Fibroblast of upper back skin (primary cell): Measurements from ENCODE around the gene PNMA8A.

Experiments used
- DNase-seq: peaks from one replicate; pipeline ENCODE4 v3.0.0-alpha.2; 2013

The PNMA8A gene

DNA sequence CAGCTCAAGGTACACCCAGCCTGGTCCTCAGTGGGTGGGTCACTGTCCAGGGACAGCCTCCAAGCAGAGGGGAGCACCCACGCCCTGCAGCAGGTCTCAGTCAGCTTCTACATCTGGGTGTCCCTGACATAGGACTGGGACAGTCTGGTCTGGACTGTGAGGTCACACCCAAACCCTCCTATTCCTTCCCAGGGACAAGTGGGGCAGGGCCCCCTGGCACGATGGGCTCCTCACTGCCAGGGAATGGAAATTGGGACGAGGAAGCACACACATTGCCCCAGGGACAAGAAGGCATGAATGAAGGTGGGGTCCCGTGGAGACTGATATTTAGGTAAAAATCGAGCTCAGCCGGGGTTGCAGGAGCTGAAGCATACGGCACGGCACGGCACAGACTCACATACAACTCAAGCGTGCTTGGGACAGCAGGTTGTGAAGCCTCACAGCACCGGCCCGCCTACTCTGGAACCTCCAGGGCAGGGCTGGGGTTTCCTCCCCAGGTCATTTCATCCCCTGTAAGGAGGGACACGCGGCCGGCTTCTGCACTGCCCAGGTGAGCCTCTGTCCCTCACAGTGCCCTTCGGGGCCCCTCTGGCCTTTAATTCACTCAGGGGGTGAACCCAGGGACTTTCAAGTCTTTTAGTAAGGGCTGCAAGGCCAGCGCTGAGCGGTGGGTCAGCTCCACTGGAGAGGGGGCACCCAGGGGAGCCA is 20.8 kb upstream of the PNMA8A start:
- no peak for DNase-seq

DNA sequence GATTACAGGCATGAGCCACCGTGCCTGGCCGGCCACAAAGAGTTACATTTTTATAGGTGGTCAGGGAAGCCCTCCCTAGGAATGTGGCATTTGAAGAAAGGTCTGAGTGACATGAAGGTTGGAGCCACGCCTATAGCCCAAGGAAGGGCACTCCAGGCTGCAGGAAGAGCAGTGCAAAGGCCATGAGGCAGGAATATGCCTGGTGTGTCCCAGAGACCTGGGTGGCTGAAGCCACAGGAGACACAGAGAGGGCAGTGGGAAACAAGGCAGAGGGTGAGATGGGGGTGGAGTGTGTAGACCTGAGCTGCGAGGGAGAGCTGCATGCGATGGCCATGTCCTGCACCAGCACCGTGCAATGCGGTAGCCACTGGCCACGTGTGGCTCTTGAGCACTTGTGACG is 19.4 kb upstream of the PNMA8A start:
- DNase-seq = no peak

DNA sequence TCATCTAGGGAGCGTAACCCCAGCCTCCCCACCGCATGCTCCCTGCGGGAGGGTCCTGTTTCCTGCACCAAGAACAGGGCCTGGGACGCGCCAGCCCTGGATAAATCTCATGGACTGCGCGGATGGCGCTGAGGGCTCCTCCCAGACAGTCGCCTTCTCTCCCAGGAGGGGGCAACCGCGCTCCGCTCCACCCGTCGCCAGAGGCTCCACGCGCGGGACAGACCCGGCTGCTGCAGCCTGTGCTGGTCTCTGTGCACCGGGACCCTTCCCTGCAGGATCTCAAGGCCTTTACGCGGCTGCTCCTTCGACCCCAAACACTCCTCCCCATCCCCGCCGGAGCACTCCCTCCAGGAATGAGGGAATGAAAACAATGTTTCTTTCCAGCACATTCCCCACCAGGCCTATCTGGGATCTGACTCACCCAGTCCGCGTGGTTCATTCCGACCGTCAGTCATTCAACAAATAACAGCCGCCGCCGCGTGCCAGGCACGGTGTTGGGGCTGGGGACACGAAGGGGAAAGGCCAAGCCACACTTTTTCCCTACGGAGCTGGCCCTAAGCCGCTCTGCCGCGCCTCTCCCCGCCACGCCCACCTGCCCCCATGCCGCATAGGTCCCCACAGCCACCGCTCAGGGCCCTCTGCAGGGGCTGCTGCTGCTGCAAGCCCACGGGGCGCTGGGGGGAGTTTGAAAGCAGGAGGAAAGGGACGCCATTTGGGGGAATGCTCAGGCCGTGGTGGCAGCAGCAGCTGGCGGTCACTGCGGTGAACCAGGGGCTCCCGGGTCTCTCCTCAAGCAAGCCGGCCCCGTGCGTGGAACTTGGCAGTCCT is 18.3 kb upstream of the PNMA8A start:
- DNase-seq = peak; percentile 79

DNA sequence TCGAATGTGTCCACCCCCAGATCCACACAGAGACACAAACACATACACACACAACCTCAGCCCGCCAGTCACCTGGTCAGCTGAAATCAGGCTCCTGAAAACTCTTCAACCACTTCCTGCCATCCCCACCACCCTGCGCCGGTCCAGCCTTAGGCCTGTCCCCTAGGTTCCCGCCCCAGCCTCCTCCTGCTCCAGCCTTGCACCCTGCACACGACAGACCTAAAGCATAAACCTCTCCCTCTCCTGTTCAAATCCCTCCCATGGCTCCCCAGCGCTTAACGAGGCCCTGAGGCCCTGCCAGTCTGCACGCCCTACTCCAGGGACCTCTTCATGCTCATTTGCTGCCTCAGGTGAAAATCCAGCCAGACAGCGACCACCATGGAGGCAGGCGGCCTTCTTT is 17.2 kb upstream of the PNMA8A start:
- DNase-seq = no peak

DNA sequence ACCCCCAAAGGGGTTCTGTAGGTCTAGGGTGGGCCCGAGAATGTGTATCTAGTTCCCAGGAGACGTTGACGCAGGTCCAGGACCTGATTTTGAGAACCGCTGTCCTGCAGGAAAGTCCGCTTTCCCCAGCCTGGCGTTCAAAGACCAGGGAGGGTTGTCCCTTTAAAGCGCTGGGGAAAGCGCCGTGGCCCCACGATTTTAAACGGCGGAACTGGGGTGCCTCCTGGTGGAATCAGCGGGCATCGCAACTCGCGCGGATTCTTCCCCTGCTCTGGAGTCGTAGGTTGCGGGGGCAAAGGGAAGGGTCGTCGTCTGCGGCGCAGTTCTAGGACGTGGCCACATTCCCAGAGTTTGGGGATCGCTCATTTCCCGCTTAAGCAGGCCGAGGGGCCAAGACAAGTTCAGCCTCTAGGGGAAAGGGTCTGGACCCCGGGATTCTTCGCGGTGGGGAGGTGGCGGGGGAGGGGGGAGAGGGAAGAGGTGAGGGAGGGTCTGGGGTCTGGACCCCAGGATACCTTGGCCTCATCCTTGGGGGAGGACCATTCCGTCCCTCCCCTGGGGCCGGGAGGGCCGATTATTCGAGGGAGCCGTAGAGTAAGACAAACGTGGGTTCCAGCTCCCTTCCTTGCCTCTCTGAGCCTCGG is 16.6 kb upstream of the PNMA8A start:
- DNase-seq = peak; percentile 70

DNA sequence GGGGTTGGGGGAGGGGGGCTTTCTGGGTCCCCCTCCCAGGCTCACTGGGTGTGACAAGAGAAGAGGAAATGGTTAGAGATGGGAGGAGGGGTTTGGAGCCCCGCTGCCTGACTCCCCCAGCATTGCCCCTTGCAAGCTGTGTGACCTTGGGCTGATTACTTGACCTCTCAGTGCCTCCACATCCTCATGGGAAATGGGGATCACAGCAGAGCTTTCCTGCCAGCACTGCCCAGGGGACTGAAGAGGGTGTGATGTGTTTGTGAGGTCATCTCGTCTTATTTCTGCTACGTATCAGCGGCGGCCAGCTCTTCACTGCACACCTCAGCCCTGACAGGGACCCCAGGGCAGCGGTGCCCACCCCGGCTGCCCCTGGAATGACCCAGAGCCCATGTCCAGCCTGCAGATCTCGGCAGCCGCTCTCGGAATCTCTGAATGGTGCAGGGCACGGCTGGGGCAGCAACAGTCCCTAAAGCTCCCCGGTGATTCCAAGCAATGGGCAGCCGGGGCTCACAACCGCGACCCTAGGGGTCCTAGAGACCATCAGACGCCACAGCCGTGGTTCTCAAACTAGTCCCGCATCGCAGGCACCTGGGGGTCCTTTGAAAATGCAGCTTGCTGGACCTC is 15.9 kb upstream of the PNMA8A start:
- DNase-seq = no peak

DNA sequence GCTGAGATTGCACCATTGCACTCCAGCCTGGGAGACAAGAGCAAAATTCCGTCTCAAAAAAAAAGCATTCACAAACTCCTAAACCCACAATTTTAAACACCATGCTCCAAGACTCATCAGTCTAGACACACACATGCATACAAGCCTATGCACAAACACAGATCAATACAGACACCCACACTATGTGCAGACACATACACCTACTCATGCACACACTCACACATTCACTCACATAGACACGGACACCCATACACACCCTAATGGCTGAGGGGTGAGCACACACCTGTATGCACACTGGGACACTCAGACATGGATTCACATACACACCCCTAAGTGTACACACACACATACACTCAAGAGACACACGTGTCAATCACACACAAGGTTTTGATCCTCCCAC is 15.0 kb upstream of the PNMA8A start:
- no peak for DNase-seq

DNA sequence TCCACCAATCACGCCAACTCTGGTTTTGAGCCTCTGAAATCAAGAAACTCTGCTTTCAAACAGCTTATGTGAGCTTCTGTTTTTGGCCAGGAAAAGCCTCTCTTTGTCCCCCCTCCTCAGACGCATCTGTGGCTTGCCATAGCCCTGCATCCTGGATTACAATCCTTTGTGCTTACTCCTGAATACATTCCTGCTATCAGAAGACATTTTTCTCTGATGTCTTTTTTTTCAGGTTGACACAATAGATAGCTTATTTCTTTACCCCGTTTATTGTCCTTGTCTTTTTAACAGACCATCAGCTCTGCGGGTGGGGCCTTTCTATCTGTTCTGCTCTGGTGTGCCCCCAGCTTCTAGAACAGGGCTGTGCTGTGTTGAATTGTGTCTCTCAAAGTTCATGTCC is 13.3 kb upstream of the PNMA8A start:
- DNase-seq = peak; percentile 17

DNA sequence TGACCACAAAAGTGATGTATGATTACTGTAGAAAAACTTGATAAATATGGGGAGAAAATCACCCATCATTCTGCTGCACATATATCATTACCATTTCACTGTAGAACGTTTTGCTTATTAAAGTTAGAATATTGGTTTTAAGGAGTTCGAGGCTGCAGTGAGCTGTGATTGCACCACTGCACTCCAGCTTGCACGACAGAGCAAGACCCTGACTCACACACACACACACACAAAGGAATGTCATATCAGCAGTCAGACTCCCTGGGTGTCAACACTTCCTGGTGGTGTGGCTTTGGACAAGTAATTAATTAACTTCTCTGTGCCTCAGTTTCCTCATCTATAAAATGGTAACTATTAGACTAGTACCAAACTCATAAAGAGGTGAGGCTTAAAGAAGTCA is 11.3 kb upstream of the PNMA8A start:
- DNase-seq = peak; percentile 59

DNA sequence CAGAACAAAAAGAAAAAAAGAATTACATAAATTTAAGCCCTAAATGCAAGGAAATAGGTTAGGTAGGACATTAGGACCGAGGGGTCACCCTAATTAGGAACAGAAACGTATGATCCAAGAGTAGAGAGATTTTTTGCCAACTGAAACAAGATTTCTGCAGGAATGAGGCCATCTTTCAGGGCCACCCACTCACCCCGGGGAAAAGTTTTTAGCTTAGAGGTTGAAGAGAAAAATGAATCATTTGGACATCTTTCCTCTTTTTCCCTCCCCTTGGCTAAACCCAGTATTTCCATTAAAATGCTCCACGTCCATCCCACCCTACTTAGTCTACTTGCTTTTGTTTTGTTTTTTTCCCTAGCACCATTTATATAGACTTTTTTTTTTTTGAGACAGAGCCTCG is 10.6 kb upstream of the PNMA8A start:
- peak; percentile 69 for DNase-seq

DNA sequence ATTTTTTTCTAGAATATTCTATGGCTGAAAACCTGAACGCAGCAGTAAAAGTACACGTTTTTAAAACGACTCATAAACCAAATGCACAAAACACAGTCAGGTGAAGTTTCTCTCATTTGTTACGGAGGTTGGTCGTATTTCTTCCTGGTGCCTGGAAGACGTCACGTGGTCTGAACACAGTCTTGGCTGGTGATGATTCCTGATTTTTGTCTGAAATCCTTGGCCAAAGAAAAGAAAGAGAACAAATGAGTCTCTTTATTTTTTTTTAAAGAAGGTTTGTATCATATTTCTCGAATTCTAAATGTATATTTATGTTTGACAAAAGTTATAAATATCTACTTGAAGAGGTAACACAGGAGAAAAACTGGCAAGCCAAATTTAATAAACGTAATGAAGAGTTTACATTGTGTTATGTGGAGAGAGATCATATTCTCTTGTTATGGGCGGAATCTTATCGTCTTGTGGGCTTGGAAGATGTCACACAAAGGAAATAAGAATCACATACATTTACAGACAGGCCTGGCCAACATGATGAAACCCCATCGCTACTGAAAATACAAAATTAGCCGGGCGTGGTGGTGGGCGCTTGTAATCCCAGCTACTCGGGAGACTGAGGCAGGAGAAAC is 10.0 kb upstream of the PNMA8A start:
- DNase-seq = peak; percentile 56

DNA sequence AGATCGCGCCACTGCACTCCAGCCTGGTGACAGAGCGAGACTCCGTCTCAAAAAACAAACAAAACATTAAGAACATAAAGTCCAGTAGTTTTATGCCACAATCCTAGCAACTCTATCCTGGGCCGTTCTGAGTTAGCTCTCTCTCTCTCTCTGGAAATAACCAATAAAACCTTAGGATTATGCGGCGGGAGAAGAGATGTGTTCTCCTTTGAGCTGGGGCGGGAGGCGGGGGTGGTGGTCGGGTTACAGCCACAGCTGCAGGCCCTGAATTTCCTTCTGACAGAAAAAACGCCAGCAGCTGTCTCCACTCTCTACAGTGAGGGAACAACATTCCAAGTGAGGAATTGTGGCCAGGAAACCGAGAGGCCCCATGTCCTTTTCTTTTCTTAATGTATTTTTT is 9.1 kb upstream of the PNMA8A start:
- peak; percentile 88 for DNase-seq

DNA sequence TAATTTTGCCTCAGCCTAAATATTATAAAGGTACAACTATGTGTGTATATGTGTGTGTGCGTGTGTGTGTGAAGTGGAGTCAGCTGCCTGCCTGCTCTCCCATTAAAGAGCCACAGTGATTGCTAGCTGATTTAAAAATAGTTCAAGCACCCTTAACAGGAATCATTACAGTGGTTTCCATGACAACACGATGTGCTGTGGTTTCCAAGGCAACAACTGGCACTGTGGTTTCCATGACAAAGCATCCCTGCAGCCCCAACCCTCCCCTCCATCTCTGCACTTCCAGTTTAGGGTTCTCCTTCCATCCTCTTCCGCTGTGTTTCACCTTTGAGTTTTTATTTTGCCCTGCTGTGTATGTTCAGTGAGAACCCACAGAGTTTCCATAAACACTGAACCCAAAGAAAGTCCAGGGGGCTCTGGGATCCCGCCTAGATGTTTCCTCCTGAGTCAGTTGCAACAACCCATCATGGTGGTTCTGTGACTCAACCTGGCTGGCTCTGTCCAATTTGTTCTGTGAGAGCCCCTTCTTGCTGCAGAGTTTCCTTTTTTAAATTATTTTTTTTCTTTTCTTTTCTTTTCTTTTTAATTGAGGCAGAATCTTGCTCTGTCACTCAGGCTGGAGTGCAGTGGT is 7.1 kb upstream of the PNMA8A start:
- DNase-seq = peak; percentile 76

DNA sequence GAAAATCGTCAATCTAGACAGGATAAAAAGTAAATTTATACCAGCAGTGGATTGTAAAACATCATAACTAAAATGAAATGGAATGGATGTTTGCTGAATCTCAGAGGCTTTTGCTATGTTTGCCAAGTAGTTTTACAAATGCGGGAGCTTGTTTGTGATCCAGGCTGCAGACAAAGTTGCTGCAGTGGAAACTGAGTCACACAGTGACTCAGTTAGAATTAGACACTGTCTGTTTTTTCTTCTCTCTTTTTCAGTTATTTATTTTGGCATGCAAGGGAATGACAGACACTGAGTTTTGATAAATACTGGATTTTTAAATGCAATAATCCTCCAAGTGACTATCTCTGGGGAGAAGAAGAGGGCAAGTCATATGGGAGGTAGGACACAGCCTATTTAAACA is 4.6 kb upstream of the PNMA8A start:
- no peak for DNase-seq

DNA sequence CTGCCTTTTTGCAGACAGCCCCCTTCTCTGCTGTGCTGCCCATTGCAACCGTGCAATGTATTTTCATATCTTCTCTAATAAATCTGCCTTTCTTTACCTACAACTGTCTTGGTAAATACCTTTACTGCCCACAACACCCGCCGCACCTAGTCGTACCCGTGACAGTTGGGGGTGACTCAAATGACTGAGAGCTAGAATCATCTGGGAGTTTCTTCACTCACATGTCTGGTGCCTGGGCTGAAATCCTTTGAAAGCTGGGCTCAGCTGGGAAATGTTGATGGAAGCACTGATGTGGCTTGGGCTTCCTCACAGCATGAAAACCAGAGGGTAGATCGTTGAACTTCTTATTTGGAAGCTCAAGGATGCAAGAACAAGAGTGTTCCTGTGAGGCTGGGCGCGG is 2.8 kb upstream of the PNMA8A start:
- DNase-seq = no peak

DNA sequence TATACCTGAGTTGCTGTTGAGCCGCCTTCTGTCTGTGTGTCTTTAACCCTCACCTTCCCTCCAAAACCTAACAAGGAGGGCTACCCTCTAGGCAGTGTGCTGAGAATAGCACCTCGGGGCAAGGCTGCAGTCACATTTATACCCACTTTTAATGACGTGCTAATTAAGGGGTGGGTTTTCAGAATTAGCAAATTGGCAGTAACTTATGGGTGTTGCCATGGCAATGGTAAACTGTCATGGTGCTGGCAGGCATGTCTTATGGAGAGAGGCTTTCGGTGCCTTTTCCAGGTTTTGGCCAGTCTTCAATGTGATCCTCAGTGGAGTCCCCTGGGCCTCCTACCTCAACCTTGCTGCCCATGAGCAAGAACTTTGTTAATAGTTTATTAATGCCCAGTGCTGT is 1.2 kb upstream of the PNMA8A start:
- no peak for DNase-seq

DNA sequence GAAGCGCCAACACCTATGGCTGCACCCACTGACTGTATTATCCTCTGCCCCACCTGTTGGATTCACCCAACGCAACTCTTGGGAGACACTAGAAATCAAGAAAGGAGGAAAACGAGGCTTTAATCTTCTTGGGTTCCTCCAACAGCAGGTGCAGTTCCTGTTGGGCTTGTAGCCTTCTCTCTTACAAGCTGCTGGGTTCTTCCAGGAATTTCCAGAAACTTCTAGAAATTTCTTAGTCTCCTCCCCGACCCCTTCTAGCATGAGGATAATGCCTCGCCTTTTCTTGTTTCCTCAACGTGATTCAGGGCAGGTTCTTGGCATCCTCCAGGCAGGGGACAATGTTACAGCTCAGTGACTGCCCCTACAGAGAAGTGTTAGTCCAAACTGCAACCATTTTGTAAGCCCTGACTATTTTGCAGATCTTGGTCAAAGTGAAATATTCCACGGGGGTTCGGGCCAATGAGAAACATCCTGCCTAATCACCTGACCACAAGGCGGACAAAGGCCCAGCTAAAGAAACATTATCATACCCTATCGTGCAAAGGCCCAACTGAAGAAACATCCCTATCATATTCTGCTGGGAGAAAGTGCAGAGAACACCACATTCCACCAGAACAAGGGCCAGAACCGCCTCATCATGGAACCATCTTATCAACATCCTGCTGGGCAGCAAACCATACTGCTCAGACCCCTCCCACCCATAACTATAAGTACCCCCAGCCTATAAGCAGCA is 614 bp upstream of the PNMA8A start:
- DNase-seq = no peak

DNA sequence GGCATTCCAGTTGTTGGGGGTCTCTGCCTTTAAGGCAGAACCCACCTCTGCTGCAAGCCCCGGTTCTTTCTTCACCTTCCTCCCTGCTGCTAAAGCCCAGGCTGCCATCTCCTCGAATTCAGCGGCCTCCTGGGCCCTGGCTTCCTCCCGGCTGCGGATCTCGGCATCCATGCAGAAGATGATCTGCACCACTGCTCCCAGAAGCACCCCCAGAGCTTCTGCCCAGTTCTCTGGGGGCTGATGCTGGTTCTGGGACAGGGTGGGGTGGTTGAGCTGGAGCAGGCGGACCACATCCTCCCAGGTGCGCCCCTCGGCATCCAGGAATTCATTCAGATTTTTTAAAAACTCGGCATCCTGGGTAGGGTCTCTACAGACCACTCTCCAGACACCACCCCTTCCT is 987 bp downstream of the PNMA8A start:
- no peak for DNase-seq

DNA sequence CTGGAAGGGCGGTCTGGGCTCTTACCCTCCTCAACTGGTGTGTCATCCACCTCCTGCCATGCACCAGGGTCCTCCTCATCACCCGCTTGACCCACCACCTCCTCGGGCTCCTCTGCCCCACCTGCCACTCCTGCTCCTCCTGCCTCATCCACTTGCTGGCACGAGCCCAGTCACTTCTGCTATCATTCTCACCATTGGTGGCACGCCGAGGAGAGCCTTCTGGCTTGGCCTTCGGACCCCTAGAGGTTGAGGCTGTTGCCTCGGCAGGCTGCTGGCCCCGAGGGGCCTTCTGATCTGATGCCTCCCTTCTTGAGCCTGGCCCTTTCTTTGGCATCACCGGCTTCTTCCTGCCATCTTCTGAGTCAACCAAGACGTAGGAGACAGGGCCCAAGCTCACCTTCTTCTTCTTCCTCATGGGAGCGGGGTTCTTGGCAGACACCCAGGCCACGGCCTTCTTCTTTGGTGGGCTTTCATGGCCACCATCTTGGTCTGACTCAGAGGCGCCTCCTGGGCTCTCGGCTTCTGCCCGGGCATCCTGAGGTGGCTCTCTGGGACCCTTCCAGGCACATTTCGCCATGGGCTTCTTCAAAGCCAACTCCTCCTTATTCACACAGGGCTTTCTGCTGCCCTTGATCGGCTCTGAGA is 1.7 kb downstream of the PNMA8A start:
- DNase-seq = no peak

DNA sequence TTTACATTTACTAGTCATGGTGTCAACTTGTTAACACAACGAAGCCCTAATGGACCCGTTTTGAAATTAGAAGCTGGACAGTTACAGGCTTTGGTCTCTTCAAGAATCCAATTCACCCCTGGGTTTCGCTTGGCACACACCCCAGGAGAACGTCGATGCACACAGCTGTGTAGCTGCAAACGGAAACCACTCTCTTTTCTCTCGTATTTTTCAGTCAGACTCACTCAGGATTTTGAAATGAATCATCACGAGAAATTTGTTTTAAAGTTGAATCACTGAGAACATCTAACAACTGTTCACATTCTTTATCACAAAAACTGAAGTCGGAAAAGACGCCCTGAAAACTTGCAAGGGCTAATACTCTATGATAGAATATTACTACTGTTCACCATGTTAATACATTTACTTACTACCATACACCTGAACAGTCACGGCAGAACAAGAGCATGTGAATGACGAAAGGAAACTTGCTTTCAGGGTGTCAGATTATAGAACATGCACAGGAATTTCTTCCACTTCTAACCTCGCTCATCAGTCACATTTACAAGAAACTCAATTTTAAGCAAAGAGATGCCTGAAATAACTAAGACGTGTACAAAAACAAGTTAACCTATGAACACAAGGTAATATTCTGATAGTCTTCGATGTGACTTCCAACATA is 4.7 kb downstream of the PNMA8A start:
- peak; percentile 90 for DNase-seq

DNA sequence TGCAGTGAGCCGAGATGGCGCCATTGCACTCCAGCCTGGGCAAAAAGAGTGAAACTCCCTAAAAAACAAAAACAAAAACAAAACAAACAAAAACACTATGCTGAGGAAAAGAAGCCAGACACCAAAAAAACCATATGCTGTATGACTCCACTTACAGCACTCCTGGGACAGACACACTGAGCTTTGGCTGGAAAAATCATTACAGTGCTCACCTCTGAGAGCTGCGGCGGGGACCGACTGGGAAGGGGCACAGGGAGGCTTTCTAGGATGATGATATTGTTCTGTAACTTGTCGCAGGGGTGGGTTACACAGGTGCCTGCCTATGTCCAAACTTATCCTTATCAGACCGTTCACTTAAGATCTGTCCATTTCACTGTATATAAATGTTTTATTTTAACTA is 7.8 kb downstream of the PNMA8A start:
- no peak for DNase-seq
